Measurements from ENCODE around the gene AFF3.

AFF3 gene

DNA sequence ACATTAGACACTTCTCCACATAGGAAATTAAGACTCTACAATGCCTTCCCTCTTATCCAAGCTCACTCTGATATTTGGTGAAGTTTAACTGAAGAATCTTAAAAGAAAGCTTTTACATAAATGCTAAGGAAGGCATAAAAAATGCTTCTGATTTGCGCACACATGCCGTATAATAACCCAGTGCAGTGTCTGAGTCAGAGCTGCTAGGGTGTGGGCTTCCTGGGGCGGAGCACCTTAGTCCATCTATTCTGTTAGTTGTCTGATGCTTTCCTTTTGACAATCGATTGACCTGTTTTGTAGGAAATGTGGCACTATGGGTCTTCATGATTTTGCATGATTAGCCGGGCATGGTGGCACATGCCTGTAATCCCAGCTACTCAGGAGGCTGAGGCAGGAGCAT is 231.5 kb downstream of the AFF3 start:
- no peaks in the 10 kb centered on the region for H3K9me2 ChIP-seq (replicated peaks; ENCODE audit: control insufficient read depth, low read length)
- H3K36me3 ChIP-seq (ENCODE audit: control insufficient read depth, low read length), result peaks cover 4% of the 10 kb centered on the region; the same call in 1 of the 2 replicates
- TF ChIP-seq, protein P1, sequence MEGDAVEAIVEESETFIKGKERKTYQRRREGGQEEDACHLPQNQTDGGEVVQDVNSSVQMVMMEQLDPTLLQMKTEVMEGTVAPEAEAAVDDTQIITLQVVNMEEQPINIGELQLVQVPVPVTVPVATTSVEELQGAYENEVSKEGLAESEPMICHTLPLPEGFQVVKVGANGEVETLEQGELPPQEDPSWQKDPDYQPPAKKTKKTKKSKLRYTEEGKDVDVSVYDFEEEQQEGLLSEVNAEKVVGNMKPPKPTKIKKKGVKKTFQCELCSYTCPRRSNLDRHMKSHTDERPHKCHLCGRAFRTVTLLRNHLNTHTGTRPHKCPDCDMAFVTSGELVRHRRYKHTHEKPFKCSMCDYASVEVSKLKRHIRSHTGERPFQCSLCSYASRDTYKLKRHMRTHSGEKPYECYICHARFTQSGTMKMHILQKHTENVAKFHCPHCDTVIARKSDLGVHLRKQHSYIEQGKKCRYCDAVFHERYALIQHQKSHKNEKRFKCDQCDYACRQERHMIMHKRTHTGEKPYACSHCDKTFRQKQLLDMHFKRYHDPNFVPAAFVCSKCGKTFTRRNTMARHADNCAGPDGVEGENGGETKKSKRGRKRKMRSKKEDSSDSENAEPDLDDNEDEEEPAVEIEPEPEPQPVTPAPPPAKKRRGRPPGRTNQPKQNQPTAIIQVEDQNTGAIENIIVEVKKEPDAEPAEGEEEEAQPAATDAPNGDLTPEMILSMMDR (IDR thresholded peaks at IDR 0.05; ENCODE audit: low read depth, low read length, poor library complexity, severe bottlenecking), result no peak
- TF ChIP-seq EZH2phosphoT487 (IDR thresholded peaks at IDR 0.05; ENCODE audit: borderline replicate concordance, low read length), result no peak
- H4K20me1 ChIP-seq (ENCODE audit: control insufficient read depth, insufficient read depth, low read depth, low read length), result no peaks in the 10 kb centered on the region
- H3K27me3 ChIP-seq (ENCODE audit: control insufficient read depth, low read length), result no peaks in the 10 kb centered on the region
- H3K9me3 ChIP-seq (ENCODE audit: control insufficient read depth, insufficient read depth, low read length), result no peaks in the 10 kb centered on the region
- H3K27ac ChIP-seq (ENCODE audit: low read depth, low read length), result no peak overlapping the region
- no peaks in the 10 kb centered on the region for H3K79me2 ChIP-seq (ENCODE audit: control insufficient read depth, low read length)
- H3K4me2 ChIP-seq (ENCODE audit: low read length), result no peak overlapping the region
- H3K4me1 ChIP-seq (ENCODE audit: control insufficient read depth, low read length), result no peaks in the 10 kb centered on the region
- no peak overlapping the region for H3K4me3 ChIP-seq (ENCODE audit: low read length)
- no peaks in the 10 kb centered on the region for H3F3A ChIP-seq (ENCODE audit: control insufficient read depth, insufficient read depth)

- Histone ChIP-seq H3K4me1 (ENCODE audit: control insufficient read depth, low read length) (no peaks in the 10 kb centered on the region), H3K9me2 (replicated peaks; ENCODE audit: control insufficient read depth, low read length) (no peaks in the 10 kb centered on the region), H3F3A (ENCODE audit: control insufficient read depth, insufficient read depth) (no peaks in the 10 kb centered on the region), H3K27me3 (ENCODE audit: control insufficient read depth, low read length) (no peaks in the 10 kb centered on the region), H3K36me3 (ENCODE audit: control insufficient read depth, low read length) (no peaks in the 10 kb centered on the region), H3K79me2 (ENCODE audit: control insufficient read depth, low read length) (no peaks in the 10 kb centered on the region), H3K4me3 (ENCODE audit: low read length) (no peak overlapping the region), H3K27ac (ENCODE audit: low read depth, low read length) (no peak overlapping the region), H3K9me3 (ENCODE audit: control insufficient read depth, insufficient read depth, low read length) (no peaks in the 10 kb centered on the region), H3K4me2 (ENCODE audit: low read length) (no peak overlapping the region), H4K20me1 (ENCODE audit: control insufficient read depth, insufficient read depth, low read depth, low read length) (no peaks in the 10 kb centered on the region)
- TF ChIP-seq, protein P1 (IDR thresholded peaks at IDR 0.05; ENCODE audit: low read depth, low read length, poor library complexity, severe bottlenecking), result no peak
Observed at GRCh38 chr2:99905636-99906035, 236.8 kb downstream of the AFF3 start.

DNA sequence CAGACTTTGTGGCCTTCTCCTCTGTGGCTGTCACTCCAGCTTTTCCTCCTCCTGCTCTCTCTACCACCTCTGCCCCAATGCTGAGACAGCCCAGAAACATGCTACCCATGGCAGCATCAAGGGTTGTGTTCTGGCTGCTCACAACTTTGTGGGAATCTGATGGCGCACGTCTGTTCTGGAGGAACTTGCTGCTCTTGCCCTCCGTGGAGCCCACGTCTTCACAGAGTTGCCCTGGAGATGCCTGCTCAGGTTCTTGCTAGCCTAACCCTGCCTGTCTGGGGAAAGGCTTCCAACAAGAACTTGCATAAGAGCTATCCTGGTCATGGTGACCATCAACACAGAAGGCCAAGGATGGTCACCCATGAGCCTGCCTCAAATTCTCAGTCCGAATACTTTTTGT is 237.4 kb downstream of the AFF3 start:
- Histone ChIP-seq H3K4me3 (ENCODE audit: low read length) (no peak overlapping the region), H3K9me2 (replicated peaks; ENCODE audit: control insufficient read depth, low read length) (no peaks in the 10 kb centered on the region), H3F3A (ENCODE audit: control insufficient read depth, insufficient read depth) (no peaks in the 10 kb centered on the region), H3K27me3 (ENCODE audit: control insufficient read depth, low read length) (no peaks in the 10 kb centered on the region), H4K20me1 (ENCODE audit: control insufficient read depth, insufficient read depth, low read depth, low read length) (no peaks in the 10 kb centered on the region), H3K9me3 (ENCODE audit: control insufficient read depth, insufficient read depth, low read length) (no peaks in the 10 kb centered on the region), H3K27ac (ENCODE audit: low read depth, low read length) (no peak overlapping the region), H3K36me3 (ENCODE audit: control insufficient read depth, low read length) (no peaks in the 10 kb centered on the region), H3K4me1 (ENCODE audit: control insufficient read depth, low read length) (no peaks in the 10 kb centered on the region), H3K79me2 (ENCODE audit: control insufficient read depth, low read length) (no peaks in the 10 kb centered on the region), H3K4me2 (ENCODE audit: low read length) (no peak overlapping the region)
- TF ChIP-seq, protein P1 (IDR thresholded peaks at IDR 0.05; ENCODE audit: low read depth, low read length, poor library complexity, severe bottlenecking), result no peak
- no peak for TF ChIP-seq EZH2phosphoT487 (IDR thresholded peaks at IDR 0.05; ENCODE audit: borderline replicate concordance, low read length)

- Histone ChIP-seq H3K27ac (ENCODE audit: low read depth, low read length) (no peak overlapping the region), H3K4me2 (ENCODE audit: low read length) (no peak overlapping the region), H3K9me3 (ENCODE audit: control insufficient read depth, insufficient read depth, low read length) (no peaks in the 10 kb centered on the region), H3F3A (ENCODE audit: control insufficient read depth, insufficient read depth) (no peaks in the 10 kb centered on the region), H3K9me2 (replicated peaks; ENCODE audit: control insufficient read depth, low read length) (no peaks in the 10 kb centered on the region), H3K36me3 (ENCODE audit: control insufficient read depth, low read length) (no peaks in the 10 kb centered on the region), H3K79me2 (ENCODE audit: control insufficient read depth, low read length) (no peaks in the 10 kb centered on the region), H4K20me1 (ENCODE audit: control insufficient read depth, insufficient read depth, low read depth, low read length) (no peaks in the 10 kb centered on the region), H3K27me3 (ENCODE audit: control insufficient read depth, low read length) (no peaks in the 10 kb centered on the region), H3K4me1 (ENCODE audit: control insufficient read depth, low read length) (no peaks in the 10 kb centered on the region), H3K4me3 (ENCODE audit: low read length) (no peak overlapping the region)
- TF ChIP-seq, protein P1 (IDR thresholded peaks at IDR 0.05; ENCODE audit: low read depth, low read length, poor library complexity, severe bottlenecking), result no peak
Observed at GRCh38 chr2:99903981-99904380, 238.4 kb downstream of the AFF3 start.
